Measurements from ENCODE around the gene CCDC3.

DNA sequence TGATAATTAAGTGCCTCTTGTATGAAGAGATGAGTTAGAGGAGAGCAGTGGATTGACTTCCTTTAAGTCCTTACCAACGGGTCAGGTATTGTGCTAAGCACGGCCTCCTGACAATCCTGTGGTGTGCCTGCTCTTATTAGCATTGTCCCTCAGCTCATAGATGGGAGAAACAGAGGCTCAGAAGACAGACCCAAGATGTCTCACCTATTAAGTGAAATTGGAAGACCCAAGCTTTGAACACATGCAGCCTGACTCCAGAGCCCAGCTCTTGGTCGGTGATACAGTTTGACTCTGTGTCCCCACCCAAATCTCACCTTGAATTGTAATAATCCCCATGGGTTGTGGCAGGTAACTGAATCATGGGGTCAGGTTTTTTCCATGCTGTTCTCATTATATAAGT, 53.8 kb downstream of the CCDC3 start:
- TF ChIP-seq, protein P1, sequence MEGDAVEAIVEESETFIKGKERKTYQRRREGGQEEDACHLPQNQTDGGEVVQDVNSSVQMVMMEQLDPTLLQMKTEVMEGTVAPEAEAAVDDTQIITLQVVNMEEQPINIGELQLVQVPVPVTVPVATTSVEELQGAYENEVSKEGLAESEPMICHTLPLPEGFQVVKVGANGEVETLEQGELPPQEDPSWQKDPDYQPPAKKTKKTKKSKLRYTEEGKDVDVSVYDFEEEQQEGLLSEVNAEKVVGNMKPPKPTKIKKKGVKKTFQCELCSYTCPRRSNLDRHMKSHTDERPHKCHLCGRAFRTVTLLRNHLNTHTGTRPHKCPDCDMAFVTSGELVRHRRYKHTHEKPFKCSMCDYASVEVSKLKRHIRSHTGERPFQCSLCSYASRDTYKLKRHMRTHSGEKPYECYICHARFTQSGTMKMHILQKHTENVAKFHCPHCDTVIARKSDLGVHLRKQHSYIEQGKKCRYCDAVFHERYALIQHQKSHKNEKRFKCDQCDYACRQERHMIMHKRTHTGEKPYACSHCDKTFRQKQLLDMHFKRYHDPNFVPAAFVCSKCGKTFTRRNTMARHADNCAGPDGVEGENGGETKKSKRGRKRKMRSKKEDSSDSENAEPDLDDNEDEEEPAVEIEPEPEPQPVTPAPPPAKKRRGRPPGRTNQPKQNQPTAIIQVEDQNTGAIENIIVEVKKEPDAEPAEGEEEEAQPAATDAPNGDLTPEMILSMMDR (IDR thresholded peaks at IDR 0.05; ENCODE audit: low read depth, low read length) = no peak
- TF ChIP-seq MYC (IDR thresholded peaks at IDR 0.05; ENCODE audit: low read depth, low read length) = no peak
- TF ChIP-seq POLR2A (IDR thresholded peaks at IDR 0.05; ENCODE audit: extremely low read depth, insufficient read length) = no peak

Data from NB4 (cell line).